ENCODE results near the gene KRT12.

The KRT12 gene

DNA sequence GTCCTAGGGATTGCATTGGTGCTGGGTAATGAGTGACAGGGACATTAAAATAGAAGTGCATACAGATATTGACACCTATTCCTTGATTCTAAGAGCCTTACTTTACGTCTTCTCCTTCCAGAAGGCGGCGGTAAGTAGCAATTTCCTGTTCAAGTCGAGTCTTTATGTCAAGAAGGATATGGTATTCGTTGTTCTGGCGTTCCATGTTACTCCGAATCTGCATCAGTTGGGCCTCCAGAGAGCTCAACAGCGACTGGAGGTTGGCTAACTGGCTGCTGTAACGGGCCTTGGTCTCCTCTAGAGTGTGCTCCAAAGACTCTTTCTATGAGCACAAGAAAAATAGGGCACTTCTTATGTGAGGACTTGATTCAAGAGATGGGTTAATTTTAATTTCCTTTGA, 11.0 kb upstream of the KRT12 start:
- CTCF ChIA-PET = no interaction called here
- TF ChIP-seq HDGF (IDR thresholded peaks at IDR 0.05; ENCODE audit: borderline replicate concordance) (no peak), BHLHE40 (IDR thresholded peaks at IDR 0.05; ENCODE audit: borderline replicate concordance) (no peak), SUZ12 (IDR thresholded peaks at IDR 0.05) (no peak), TARDBP (IDR thresholded peaks at IDR 0.05) (no peak), L3MBTL2 (conservative IDR thresholded peaks at IDR 0.05) (no peak), ZNF384 (IDR thresholded peaks at IDR 0.05) (no peak), ARNT (IDR thresholded peaks at IDR 0.05) (no peak), NFRKB (IDR thresholded peaks at IDR 0.05) (no peak), FOXM1 (IDR thresholded peaks at IDR 0.05; ENCODE audit: borderline replicate concordance) (no peak), CTBP1 (IDR thresholded peaks at IDR 0.05; ENCODE audit: borderline replicate concordance) (no peak), SP1 (IDR thresholded peaks at IDR 0.05) (no peak), FOXA1 (IDR thresholded peaks at IDR 0.05) (no peak), LEF1 (IDR thresholded peaks at IDR 0.05; ENCODE audit: borderline replicate concordance) (no peak), ELF4 (IDR thresholded peaks at IDR 0.05) (no peak), FOXK2 (IDR thresholded peaks at IDR 0.05) (no peak)
- TF ChIP-seq, protein P1, sequence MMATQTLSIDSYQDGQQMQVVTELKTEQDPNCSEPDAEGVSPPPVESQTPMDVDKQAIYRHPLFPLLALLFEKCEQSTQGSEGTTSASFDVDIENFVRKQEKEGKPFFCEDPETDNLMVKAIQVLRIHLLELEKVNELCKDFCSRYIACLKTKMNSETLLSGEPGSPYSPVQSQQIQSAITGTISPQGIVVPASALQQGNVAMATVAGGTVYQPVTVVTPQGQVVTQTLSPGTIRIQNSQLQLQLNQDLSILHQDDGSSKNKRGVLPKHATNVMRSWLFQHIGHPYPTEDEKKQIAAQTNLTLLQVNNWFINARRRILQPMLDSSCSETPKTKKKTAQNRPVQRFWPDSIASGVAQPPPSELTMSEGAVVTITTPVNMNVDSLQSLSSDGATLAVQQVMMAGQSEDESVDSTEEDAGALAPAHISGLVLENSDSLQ (IDR thresholded peaks at IDR 0.05) = no peak
- POLR2A ChIA-PET = interaction anchor here (0.7 kb wide), 1 partner anchor 59 kb away, joined by 3 read pairs; no protein-coding TSS in a partner anchor
- no peak for DNase-seq (ENCODE audit: extremely low spot score)

DNA sequence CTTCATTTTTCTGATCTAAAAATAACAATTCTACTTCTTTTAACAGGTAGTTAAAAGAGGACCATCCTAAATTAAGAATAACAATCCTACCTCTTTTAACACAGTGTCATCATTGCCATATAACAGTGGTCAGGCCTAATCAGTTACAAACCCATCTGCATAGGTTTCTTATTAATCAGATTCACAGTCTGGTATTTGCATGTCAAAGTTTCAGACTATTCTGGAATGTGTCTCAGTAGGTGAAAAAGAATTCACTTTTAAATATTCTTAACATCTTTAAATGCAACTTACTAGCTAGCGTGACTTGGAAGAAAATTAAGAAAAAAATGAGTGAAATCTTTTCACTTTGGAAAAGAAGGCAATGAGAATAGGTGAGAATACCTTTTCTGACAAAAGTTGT, 6.8 kb upstream of the KRT12 start:
- ChIA-PET CTCF (interaction anchor here (0.6 to 0.9 kb wide), 3 partner anchors 12 to 209 kb away, joined by 3 to 5 read pairs (median 4); partner anchors contain the start of gene KRT222), POLR2A (no interaction called here)
- TF ChIP-seq, protein P1 (IDR thresholded peaks at IDR 0.05) = no peak
- no peak for TF ChIP-seq CTBP1 (IDR thresholded peaks at IDR 0.05; ENCODE audit: borderline replicate concordance)
- no peak for TF ChIP-seq SP1 (IDR thresholded peaks at IDR 0.05)
- no peak for TF ChIP-seq SUZ12 (IDR thresholded peaks at IDR 0.05)
- TF ChIP-seq TARDBP (IDR thresholded peaks at IDR 0.05) = no peak
- no peak for TF ChIP-seq HDGF (IDR thresholded peaks at IDR 0.05; ENCODE audit: borderline replicate concordance)
- no peak for TF ChIP-seq LEF1 (IDR thresholded peaks at IDR 0.05; ENCODE audit: borderline replicate concordance)
- no peak for TF ChIP-seq ZNF384 (IDR thresholded peaks at IDR 0.05)
- no peak for TF ChIP-seq FOXM1 (IDR thresholded peaks at IDR 0.05; ENCODE audit: borderline replicate concordance)
- no peak for TF ChIP-seq L3MBTL2 (conservative IDR thresholded peaks at IDR 0.05)
- no peak for TF ChIP-seq BHLHE40 (IDR thresholded peaks at IDR 0.05; ENCODE audit: borderline replicate concordance)
- no peak for DNase-seq (ENCODE audit: extremely low spot score)

DNA sequence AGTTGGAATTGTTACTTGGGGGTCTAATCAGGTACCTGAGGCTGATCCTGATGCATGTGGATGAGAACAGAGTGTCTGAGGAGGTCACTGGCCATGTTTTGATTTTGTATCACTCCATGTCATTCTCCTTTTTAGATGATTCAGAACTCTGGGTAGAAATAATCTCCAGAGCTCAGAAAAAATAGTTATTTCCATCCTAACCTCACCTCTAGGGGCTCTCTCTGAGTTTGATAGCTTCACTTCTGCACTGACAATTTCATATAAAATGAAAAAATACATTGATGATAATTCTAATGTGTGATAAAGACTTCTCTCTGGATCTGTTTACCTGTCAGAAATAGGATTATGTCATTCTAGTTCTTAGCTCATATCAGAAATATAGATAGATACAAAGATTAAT, 6.2 kb upstream of the KRT12 start:
- ChIA-PET CTCF (interaction anchor here (0.6 to 0.9 kb wide), 3 partner anchors 13 to 208 kb away, joined by 3 to 5 read pairs (median 4); partner anchors contain the start of gene KRT222), POLR2A (no interaction called here)
- DNase-seq (ENCODE audit: extremely low spot score) = no peak
- TF ChIP-seq NFRKB (IDR thresholded peaks at IDR 0.05) = no peak
- TF ChIP-seq ARNT (IDR thresholded peaks at IDR 0.05) = no peak
- no peak for TF ChIP-seq SUZ12 (IDR thresholded peaks at IDR 0.05)
- no peak for TF ChIP-seq FOXA1 (IDR thresholded peaks at IDR 0.05)
- no peak for TF ChIP-seq LEF1 (IDR thresholded peaks at IDR 0.05; ENCODE audit: borderline replicate concordance)
- TF ChIP-seq BHLHE40 (IDR thresholded peaks at IDR 0.05; ENCODE audit: borderline replicate concordance) = no peak
- TF ChIP-seq FOXK2 (IDR thresholded peaks at IDR 0.05) = no peak
- TF ChIP-seq ELF4 (IDR thresholded peaks at IDR 0.05) = no peak
- no peak for TF ChIP-seq TARDBP (IDR thresholded peaks at IDR 0.05)
- no peak for TF ChIP-seq SP1 (IDR thresholded peaks at IDR 0.05)
- TF ChIP-seq FOXM1 (IDR thresholded peaks at IDR 0.05; ENCODE audit: borderline replicate concordance) = no peak
- no peak for TF ChIP-seq CTBP1 (IDR thresholded peaks at IDR 0.05; ENCODE audit: borderline replicate concordance)
- TF ChIP-seq, protein P1 (IDR thresholded peaks at IDR 0.05) = no peak
- no peak for TF ChIP-seq L3MBTL2 (conservative IDR thresholded peaks at IDR 0.05)
- no peak for TF ChIP-seq HDGF (IDR thresholded peaks at IDR 0.05; ENCODE audit: borderline replicate concordance)
- no peak for TF ChIP-seq ZNF384 (IDR thresholded peaks at IDR 0.05)

DNA sequence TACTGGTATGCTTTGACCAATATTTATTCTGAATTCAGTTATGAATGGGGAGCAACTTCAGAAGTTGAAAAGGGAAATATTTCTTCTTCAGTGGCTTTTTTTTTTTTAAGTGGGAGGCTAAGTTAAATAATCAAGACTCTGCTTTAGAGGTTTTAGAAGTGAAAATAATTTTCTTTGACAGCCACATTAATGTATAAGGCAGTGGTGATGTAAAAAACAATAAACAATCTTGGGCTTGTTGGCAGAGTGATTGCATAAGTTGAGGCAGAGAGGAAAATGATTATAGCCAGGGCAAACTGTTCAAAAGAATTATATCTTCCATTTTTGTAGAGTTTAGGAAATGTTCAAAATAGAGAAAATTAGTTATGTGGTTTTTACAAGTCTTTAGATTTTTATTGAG, 5.4 kb upstream of the KRT12 start:
- no peak for DNase-seq (ENCODE audit: extremely low spot score)
- CTCF ChIA-PET = no interaction called here
- POLR2A ChIA-PET = no interaction called here
- no peak for TF ChIP-seq LEF1 (IDR thresholded peaks at IDR 0.05; ENCODE audit: borderline replicate concordance)
- no peak for TF ChIP-seq FOXK2 (IDR thresholded peaks at IDR 0.05)
- TF ChIP-seq ARNT (IDR thresholded peaks at IDR 0.05) = no peak
- TF ChIP-seq BHLHE40 (IDR thresholded peaks at IDR 0.05; ENCODE audit: borderline replicate concordance) = no peak
- no peak for TF ChIP-seq L3MBTL2 (conservative IDR thresholded peaks at IDR 0.05)
- TF ChIP-seq SUZ12 (IDR thresholded peaks at IDR 0.05) = no peak
- TF ChIP-seq ELF4 (IDR thresholded peaks at IDR 0.05) = no peak
- TF ChIP-seq NFRKB (IDR thresholded peaks at IDR 0.05) = no peak
- TF ChIP-seq, protein P1 (IDR thresholded peaks at IDR 0.05) = no peak
- TF ChIP-seq HDGF (IDR thresholded peaks at IDR 0.05; ENCODE audit: borderline replicate concordance) = no peak
- no peak for TF ChIP-seq FOXA1 (IDR thresholded peaks at IDR 0.05)

DNA sequence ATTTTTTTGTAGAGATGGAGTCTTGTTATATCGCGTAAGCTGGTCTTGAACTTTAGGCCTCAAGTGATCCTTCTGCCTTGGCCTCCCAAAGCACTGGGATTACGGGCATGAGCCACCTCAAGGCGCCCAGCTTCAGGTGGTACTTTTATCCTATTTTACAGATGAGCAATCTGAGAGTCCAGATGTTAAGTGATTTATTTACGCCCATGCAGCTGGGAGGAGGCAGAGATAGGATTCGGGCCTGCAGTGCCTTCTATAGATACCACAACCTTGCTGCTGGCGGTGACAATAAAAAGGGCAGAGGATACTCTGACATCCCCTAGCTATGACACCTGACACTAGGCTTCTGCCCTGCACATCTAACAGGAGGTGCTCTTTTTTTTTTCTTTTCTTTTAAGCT, 4.3 kb upstream of the KRT12 start:
- no peak for TF ChIP-seq BHLHE40 (IDR thresholded peaks at IDR 0.05; ENCODE audit: borderline replicate concordance)
- TF ChIP-seq LEF1 (IDR thresholded peaks at IDR 0.05; ENCODE audit: borderline replicate concordance) = no peak
- TF ChIP-seq L3MBTL2 (conservative IDR thresholded peaks at IDR 0.05) = no peak
- TF ChIP-seq, protein P1 (IDR thresholded peaks at IDR 0.05) = no peak
- TF ChIP-seq FOXK2 (IDR thresholded peaks at IDR 0.05) = no peak
- no peak for TF ChIP-seq SP1 (IDR thresholded peaks at IDR 0.05)
- TF ChIP-seq FOXM1 (IDR thresholded peaks at IDR 0.05; ENCODE audit: borderline replicate concordance) = no peak
- no peak for DNase-seq (ENCODE audit: extremely low spot score)
- POLR2A ChIA-PET = no interaction called here
- CTCF ChIA-PET = interaction anchor here (0.6 kb wide), 1 partner anchor 720 kb away, joined by 3 read pairs; no protein-coding TSS in a partner anchor

Measured in HEK293T (cell line).